Pons (tissue), 1 donor: ENCODE data around the gene LILRB1.
"Not testable (repeated sequence)": the region's sequence is repeated elsewhere in the genome, so short reads cannot be mapped to it uniquely, and the experiment has no call there.

ENCODE experiments used
- DNase-seq: peaks from one replicate; pipeline ENCODE4 v3.0.0-alpha.2; 2016; ENCODE audit warnings: low spot score

Gene LILRB1

DNA sequence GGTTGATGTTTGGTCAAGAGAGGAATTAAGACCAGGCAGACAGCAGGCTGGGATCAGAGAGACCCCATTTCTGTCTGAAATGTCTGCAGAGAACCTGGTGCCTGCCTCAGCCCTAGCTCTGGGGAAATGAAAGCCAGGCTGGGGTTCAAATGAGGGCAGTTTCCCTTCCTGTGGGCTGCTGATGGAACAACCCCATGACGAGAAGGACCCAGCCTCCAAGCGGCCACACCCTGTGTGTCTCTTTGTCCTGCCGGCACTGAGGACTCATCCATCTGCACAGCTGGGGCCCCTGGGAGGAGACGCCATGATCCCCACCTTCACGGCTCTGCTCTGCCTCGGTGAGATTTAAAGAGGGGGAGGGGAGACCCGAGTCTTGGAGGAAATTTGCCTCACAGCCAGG lies 32.4 kb downstream of the LILRB1 start, which contains the start of gene LILRB4:
TSS of gene LILRB4 (plus strand) at position 256 of the 400 bp plus-strand sequence. CDS start at position 305, 49 bp downstream.
- peak; percentile 56 for DNase-seq

GRCh38 chr19:54665530-54665929 lies 35.2 kb downstream of the LILRB1 start:
- no peak for DNase-seq

DNA sequence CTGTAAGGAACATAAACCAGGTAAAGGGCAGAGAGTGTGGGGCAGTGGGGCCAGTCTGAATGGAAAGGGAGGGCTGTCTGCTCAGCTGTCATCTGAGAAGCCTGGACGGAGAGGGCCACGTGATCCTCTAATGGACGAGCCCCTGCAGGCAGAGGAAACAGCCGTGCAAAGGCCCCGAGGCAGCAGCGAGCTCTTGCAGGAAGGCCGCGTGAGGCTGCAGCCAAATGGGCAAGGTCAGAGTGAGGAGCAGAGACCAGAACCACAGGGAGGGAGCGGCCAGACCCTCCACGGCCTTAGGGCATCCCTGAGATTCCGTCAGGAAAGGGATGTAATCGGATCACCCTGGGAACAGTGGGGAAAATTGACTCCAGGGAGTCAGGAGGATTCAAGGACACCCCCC lies 36.9 kb downstream of the LILRB1 start:
- no peak for DNase-seq

GRCh38 chr19:54668353-54668752 lies 38.1 kb downstream of the LILRB1 start:
- DNase-seq, result no peak

- peak; percentile 37 for DNase-seq
These were observed 40.5 kb downstream of the LILRB1 start for GRCh38 chr19:54670576-54671357.

DNA sequence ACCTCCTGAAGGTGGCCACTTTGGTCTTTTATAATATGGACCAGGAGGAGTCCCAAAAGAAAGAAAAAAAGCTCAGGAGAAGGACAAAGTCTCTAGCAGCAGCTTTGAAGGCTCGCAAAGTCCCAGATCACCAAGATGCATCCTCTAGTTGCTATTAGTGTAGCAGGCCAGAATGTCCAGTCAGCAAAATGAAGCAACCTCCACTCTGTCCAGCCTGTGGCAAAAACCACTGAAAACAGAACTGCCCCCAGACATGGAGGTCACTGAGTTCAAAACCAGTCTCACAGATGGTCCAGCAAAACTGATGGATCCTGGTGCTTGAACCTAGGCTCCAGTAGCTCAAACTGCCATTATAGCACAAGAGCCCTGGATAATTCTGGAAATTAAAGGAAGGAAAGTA lies 42.9 kb downstream of the LILRB1 start:
- DNase-seq, result peak; percentile 59

DNA sequence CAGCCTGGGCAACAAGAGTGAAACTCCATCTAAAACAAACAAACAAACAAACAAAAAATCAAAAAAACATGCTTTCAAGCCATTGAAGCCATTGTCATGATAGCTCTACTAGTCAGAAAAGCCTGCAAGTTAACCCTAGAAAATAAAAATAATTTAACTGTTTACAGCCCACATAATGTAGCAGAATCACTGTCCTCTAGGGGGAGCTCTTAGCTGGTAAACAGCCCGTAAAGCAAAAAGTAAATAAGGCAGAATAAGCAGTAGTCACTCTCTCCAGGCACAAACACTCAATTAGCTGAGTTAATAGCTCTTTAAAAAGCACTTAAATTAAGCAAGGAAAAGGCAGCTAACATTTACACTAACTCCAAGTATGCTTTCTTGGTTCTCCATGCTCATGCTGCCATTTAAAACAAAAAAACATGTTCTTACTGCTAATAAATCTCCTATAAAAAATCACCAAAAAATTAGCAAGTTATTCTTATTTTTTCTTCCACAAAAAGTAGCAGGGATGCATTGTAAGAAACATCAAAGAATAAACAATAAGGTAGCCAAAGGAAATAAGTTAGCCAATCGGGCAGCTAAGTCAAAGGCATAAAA lies 43.8 kb downstream of the LILRB1 start:
- DNase-seq, result peak; percentile 14

GRCh38 chr19:54676210-54676834 lies 46.0 kb downstream of the LILRB1 start:
- peak; percentile 50 for DNase-seq

DNA sequence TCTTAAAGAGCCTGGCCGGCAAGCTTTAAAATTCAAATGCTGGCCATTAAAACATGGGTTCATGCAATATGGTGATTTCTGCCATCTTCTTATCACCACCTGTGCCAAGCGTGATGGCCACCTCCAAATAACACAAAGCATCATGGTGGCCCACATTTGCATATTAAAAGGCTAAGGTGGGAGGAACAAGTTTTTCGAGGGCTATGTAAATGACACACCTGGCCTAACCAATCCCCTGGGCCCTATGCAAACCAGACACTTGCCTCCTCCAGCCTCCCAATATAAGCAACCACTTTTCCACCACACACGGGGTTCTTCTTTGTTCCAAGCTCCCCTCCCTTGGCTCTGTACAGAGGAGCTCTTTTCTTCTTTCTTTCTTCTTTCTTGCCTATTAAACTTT lies 46.9 kb downstream of the LILRB1 start:
- no peak for DNase-seq

- DNase-seq, result not testable (repeated sequence)
These were observed 51.3 kb downstream of the LILRB1 start for GRCh38 chr19:54681596-54681995.

DNA sequence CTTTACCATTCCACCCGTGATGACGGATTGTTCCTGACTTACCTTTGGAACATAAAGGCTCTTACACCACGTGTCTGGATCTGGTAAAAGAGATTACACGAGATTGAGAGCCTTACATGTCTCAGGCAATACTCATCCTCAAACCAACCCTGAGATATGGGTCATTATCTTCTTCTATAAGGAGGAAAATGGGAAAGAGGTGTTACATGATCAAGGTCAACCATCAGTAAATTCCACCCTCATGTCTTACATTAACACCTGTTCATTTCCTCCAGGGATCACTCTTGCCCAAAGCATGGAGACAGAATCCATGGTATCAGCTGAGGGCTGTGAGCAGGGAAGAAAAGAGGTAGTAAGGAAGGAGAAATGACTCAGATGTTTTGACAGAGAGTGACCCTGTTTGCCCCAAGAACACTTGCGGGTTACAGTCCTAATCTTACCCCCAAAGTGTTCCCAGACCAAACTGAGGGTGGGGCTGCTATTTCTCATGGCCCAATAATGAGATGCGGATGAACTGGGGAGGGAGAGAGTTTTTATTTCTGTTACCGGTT lies 52.1 kb downstream of the LILRB1 start:
- no peak for DNase-seq

DNA sequence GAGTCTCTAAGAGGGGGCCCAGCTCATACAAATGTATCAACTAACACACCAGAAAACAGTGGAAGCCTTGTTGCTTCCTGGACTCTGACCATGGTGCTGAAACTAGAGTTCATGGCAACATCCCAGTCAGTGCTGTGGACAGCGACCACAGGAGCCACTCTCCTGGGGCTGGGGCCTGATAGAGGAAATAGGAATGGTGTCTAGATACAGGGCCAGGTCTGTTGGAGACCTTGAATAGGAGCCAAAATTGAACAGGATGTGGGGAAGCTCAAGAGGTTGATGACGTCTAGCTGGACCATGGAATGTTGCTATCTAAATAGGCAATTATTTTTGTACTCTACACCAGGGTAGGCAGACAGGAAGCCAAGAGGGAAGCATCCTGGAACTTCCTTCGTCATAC lies 54.2 kb downstream of the LILRB1 start:
- DNase-seq, result peak; percentile 8
